MM.1S (cell line): ENCODE measurements around the gene HKDC1.

Experiments used
- DNase-seq: peaks from one replicate; pipeline ENCODE4 v3.0.0-alpha.2; 2015
- H2AFZ ChIP-seq: fragments of 300-600 bp; sonication (generic); 2 replicates; pipeline ENCODE4 v1.6.0; 2016; ENCODE audit warnings: antibody characterized with exemption, low read length
- H3F3A ChIP-seq: fragments of 300-600 bp; sonication (generic); 2 replicates; pipeline ENCODE4 v1.6.1; 2016; ENCODE audit warnings: mild to moderate bottlenecking, antibody characterized with exemption, low read length, moderate library complexity, mixed read lengths; ENCODE audit not compliant: insufficient read depth
- H3K27ac ChIP-seq: fragments of 300-600 bp; sonication (generic); 2 replicates; pipeline ENCODE4 v1.5.1; 2016; ENCODE audit warnings: mild to moderate bottlenecking, low read length
- H3K27me3 ChIP-seq: fragments of 300-600 bp; sonication (generic); replicated peaks from 2 replicates; pipeline ENCODE4 v1.6.0; 2016; ENCODE audit warnings: low read length; ENCODE audit not compliant: insufficient read depth
- H3K36me3 ChIP-seq: fragments of 300-600 bp; sonication (generic); replicated peaks from 2 replicates; pipeline ENCODE4 v1.6.1; 2016; ENCODE audit warnings: mild to moderate bottlenecking, low read length, mixed read lengths; ENCODE audit not compliant: insufficient read depth
- H3K4me1 ChIP-seq: fragments of 300-600 bp; sonication (generic); 2 replicates; pipeline ENCODE4 v1.6.1; 2016; ENCODE audit warnings: low read length, mixed read lengths
- H3K4me2 ChIP-seq: fragments of 300-600 bp; sonication (generic); 2 replicates; pipeline ENCODE4 v1.6.0; 2016; ENCODE audit warnings: low read depth, low read length
- H3K4me3 ChIP-seq: fragments of 300-600 bp; sonication (generic); 2 replicates; pipeline ENCODE4 v1.5.1; 2016; ENCODE audit warnings: low read length, mixed read lengths
- H3K79me2 ChIP-seq: fragments of 300-600 bp; sonication (generic); 2 replicates; pipeline ENCODE4 v1.6.1; 2016; ENCODE audit warnings: mixed run types, low read length, mixed read lengths
- H3K9ac ChIP-seq: fragments of 300-600 bp; sonication (generic); 2 replicates; pipeline ENCODE4 v1.6.1; 2016; ENCODE audit warnings: low read length, mixed read lengths
- H3K9me2 ChIP-seq: fragments of 300-600 bp; sonication (generic); replicated peaks from 2 replicates; pipeline ENCODE4 v1.6.1; 2016; ENCODE audit warnings: mild to moderate bottlenecking, low read length, mixed read lengths; ENCODE audit not compliant: insufficient read depth
- H3K9me3 ChIP-seq: fragments of 300-600 bp; sonication (generic); replicated peaks from 2 replicates; pipeline ENCODE4 v1.6.1; 2016; ENCODE audit warnings: mild to moderate bottlenecking, low read length, mixed read lengths; ENCODE audit not compliant: insufficient read depth
- H4K20me1 ChIP-seq: fragments of 300-600 bp; sonication (generic); 2 replicates; pipeline ENCODE4 v1.6.1; 2016; ENCODE audit warnings: mild to moderate bottlenecking, low read length, moderate library complexity, mixed read lengths; ENCODE audit not compliant: insufficient read depth
- EZH2 ChIP-seq: fragments of 300-600 bp; sonication (generic); optimal IDR thresholded peaks from 2 replicates; pipeline ENCODE3; 2017; ENCODE audit warnings: low read depth, mild to moderate bottlenecking, antibody characterized with exemption, low read length, mixed read lengths
- EZH2phosphoT487 ChIP-seq: fragments of 300-600 bp; sonication (generic); IDR thresholded peaks from 2 replicates; pipeline ENCODE4 v1.6.1; 2018; ENCODE audit warnings: antibody characterized with exemption, low read length
- TF ChIP-seq, protein P1 (sequence below): fragments of 300-600 bp; sonication (generic); IDR thresholded peaks from 2 replicates; pipeline ENCODE4 v1.5.1; 2016; ENCODE audit warnings: antibody characterized with exemption, low read length, mixed read lengths

HKDC1 gene

DNA sequence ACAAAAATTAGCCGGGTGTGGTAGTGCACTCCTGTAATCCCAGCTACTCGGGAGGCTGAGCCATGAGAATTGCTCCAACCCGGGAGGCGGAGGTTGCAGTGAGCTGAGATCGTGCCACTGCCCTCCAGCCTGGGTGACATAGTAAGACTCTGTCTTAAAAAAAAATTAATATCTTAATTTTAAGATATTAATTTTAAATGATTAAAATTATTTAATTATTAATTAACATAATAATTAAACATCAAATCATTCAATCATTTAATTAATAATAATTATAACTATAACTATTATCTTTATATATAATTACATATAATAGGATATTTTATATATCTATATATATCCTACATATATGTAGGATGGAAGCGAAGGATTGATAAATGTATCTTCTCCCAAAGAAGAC lies 56.4 kb downstream of the HKDC1 start:
- no peaks in the 10 kb centered on the region for H3K4me1 ChIP-seq
- TF ChIP-seq EZH2: no peak
- TF ChIP-seq, protein P1, sequence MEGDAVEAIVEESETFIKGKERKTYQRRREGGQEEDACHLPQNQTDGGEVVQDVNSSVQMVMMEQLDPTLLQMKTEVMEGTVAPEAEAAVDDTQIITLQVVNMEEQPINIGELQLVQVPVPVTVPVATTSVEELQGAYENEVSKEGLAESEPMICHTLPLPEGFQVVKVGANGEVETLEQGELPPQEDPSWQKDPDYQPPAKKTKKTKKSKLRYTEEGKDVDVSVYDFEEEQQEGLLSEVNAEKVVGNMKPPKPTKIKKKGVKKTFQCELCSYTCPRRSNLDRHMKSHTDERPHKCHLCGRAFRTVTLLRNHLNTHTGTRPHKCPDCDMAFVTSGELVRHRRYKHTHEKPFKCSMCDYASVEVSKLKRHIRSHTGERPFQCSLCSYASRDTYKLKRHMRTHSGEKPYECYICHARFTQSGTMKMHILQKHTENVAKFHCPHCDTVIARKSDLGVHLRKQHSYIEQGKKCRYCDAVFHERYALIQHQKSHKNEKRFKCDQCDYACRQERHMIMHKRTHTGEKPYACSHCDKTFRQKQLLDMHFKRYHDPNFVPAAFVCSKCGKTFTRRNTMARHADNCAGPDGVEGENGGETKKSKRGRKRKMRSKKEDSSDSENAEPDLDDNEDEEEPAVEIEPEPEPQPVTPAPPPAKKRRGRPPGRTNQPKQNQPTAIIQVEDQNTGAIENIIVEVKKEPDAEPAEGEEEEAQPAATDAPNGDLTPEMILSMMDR: no peak
- no peak for TF ChIP-seq EZH2phosphoT487
- H3K27me3 ChIP-seq: no peaks in the 10 kb centered on the region
- no peak overlapping the region for H3K4me2 ChIP-seq
- H3K79me2 ChIP-seq: no peaks in the 10 kb centered on the region
- no peaks in the 10 kb centered on the region for H3K9me2 ChIP-seq
- H3K9ac ChIP-seq: no peak overlapping the region
- no peak overlapping the region for H2AFZ ChIP-seq
- DNase-seq: no peak
- H3K36me3 ChIP-seq: no peaks in the 10 kb centered on the region
- H3K4me3 ChIP-seq: no peak overlapping the region
- H3K27ac ChIP-seq: no peak overlapping the region
- no peaks in the 10 kb centered on the region for H3K9me3 ChIP-seq
- H3F3A ChIP-seq: no peaks in the 10 kb centered on the region
- no peaks in the 10 kb centered on the region for H4K20me1 ChIP-seq

DNA sequence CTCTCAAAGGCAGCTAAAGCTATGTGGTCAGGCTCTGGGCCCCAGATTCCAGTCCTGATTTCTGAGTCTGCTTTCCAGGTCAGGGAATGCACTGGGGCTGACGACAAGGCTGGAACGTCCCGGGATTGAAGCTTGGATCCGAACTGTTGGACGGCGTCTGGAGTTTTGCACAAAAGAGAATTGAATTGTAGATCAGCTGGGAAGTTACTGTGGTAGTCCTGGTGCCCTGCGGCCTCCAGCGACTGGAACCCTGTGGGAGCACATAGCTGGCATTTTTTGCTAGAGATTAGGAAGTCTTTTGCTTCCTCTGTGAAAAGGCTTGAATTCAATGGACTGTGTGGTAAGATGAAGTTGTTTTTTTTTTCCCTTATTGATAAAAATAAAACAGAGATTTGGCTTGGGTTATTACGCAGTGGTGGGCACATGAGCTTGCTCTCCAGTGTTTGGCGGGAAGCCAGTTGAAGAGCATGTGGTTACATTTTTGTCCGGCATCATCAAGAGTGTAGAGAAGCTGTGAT lies 58.4 kb downstream of the HKDC1 start, which contains the start of gene HK1:
HK1 (plus strand) TSS at position 51 of the 518 bp plus-strand sequence.
- no peaks in the 10 kb centered on the region for H3K4me1 ChIP-seq
- TF ChIP-seq, protein P1: no peak
- TF ChIP-seq EZH2 (no peak), EZH2phosphoT487 (no peak)
- no peaks in the 10 kb centered on the region for H3K9me3 ChIP-seq
- H3K4me2 ChIP-seq: no peak within 1 kb of the TSS
- no peak within 1 kb of the TSS for H2AFZ ChIP-seq
- H3K4me3 ChIP-seq: no peak within 1 kb of the TSS
- DNase-seq: no peak
- H4K20me1 ChIP-seq: no peaks in the 10 kb centered on the region
- no peaks in the 10 kb centered on the region for H3K27me3 ChIP-seq
- H3K36me3 ChIP-seq: no peaks in the 10 kb centered on the region
- no peaks in the 10 kb centered on the region for H3K9me2 ChIP-seq
- no peak within 1 kb of the TSS for H3K9ac ChIP-seq
- no peaks in the 10 kb centered on the region for H3F3A ChIP-seq
- H3K27ac ChIP-seq: no peak within 1 kb of the TSS
- H3K79me2 ChIP-seq: no peaks in the 10 kb centered on the region

DNA sequence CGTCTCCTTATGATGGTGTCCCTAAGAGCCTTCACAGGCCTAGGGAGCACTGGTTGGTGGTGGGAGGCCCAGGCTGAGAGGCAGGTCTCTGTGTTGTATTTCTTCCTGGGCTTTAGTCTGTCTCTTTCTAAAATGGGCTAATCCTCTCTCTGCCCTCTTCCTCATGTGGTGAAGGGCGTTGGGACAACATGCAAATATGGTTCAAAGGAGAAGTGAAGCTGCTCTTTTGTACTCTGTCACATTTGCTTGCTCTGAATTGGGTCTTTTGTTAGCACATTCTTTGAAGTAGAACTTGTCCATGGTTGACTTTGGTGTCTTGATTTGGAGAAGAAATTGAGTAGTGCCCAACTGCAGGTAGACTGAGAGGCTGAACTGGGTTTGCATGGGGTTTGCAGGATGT lies 59.0 kb downstream of the HKDC1 start:
- Histone ChIP-seq H3K4me3 (no peak overlapping the region), H4K20me1 (no peaks in the 10 kb centered on the region), H3K27ac (no peak overlapping the region), H3K9ac (no peak overlapping the region), H3K27me3 (no peaks in the 10 kb centered on the region), H2AFZ (no peak overlapping the region), H3F3A (no peaks in the 10 kb centered on the region), H3K9me2 (no peaks in the 10 kb centered on the region), H3K9me3 (no peaks in the 10 kb centered on the region), H3K4me1 (no peaks in the 10 kb centered on the region), H3K36me3 (no peaks in the 10 kb centered on the region), H3K79me2 (no peaks in the 10 kb centered on the region), H3K4me2 (no peak overlapping the region)
- no peak for DNase-seq
- TF ChIP-seq, protein P1: no peak
- no peak for TF ChIP-seq EZH2phosphoT487
- TF ChIP-seq EZH2: no peak
